Measurements from ENCODE around the gene SLC16A14.

DNA sequence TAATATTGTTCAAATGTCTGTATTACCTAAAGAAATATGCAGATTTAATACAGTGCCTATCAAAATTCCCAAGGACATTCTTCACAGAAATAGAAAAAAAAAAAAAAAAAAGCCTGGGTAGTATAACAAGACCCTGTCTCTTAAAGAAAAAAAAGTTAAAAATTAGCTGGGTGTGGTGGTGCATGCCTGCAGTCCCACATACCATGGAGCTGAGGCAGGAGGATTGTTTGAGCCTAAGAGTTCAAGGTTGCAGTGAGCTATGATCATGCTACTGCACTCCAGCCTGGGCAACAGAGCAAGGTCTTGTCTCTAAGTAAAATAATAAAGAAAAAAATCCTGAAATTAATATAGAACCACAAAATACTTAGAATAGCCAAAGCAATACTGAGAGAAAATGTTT, 51.9 kb downstream of the SLC16A14 start:
- TF ChIP-seq, protein P1, sequence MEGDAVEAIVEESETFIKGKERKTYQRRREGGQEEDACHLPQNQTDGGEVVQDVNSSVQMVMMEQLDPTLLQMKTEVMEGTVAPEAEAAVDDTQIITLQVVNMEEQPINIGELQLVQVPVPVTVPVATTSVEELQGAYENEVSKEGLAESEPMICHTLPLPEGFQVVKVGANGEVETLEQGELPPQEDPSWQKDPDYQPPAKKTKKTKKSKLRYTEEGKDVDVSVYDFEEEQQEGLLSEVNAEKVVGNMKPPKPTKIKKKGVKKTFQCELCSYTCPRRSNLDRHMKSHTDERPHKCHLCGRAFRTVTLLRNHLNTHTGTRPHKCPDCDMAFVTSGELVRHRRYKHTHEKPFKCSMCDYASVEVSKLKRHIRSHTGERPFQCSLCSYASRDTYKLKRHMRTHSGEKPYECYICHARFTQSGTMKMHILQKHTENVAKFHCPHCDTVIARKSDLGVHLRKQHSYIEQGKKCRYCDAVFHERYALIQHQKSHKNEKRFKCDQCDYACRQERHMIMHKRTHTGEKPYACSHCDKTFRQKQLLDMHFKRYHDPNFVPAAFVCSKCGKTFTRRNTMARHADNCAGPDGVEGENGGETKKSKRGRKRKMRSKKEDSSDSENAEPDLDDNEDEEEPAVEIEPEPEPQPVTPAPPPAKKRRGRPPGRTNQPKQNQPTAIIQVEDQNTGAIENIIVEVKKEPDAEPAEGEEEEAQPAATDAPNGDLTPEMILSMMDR (IDR thresholded peaks at IDR 0.05): no peak
- no peak for TF ChIP-seq POLR2A (IDR thresholded peaks at IDR 0.05)
